OCI-LY3 (cell line): ENCODE data around the gene ERP29.

Source experiments
- H2AFZ ChIP-seq: fragments of 200-600, 300-600 bp; shearing (Covaris generic); 2 replicates; pipeline ENCODE4 v1.6.0; 2014; ENCODE audit warnings: antibody characterized with exemption, low read depth, low read length
- H3K27ac ChIP-seq: fragments of 200-600, 300-600 bp; sonication (generic); 2 replicates; pipeline ENCODE4 v1.5.1; 2014; ENCODE audit warnings: mild to moderate bottlenecking, low read length, moderate library complexity, mixed read lengths
- H3K27me3 ChIP-seq: fragments of 200-600, 300-600 bp; sonication (generic); 2 replicates; pipeline ENCODE4 v1.6.1; 2014; ENCODE audit warnings: low read depth, low read length, mixed read lengths
- H3K36me3 ChIP-seq: fragments of 200-600, 300-600 bp; sonication (generic); replicated peaks from 2 replicates; pipeline ENCODE3; 2014; ENCODE audit warnings: low read depth, low read length, mixed read lengths
- H3K4me1 ChIP-seq: fragments of 300-600, 200-600 bp; sonication (generic); 2 replicates; pipeline ENCODE4 v1.6.1; 2014; ENCODE audit warnings: low read length, mixed read lengths
- H3K4me2 ChIP-seq: fragments of 200-600, 300-600 bp; sonication (generic); 2 replicates; pipeline ENCODE4 v1.6.1; 2014; ENCODE audit warnings: low read length, mixed read lengths
- H3K4me3 ChIP-seq: fragments of 300-600, 200-600 bp; sonication (generic); 2 replicates; pipeline ENCODE4 v1.5.1; 2014; ENCODE audit warnings: antibody characterized with exemption, mild to moderate bottlenecking, low read length, moderate library complexity
- H3K79me2 ChIP-seq: fragments of 300-600, 200-600 bp; shearing (Covaris generic); 2 replicates; pipeline ENCODE4 v1.6.1; 2014; ENCODE audit warnings: mild to moderate bottlenecking, low read length, mixed read lengths
- H3K9ac ChIP-seq: fragments of 300-600, 200-600 bp; shearing (Covaris generic); 2 replicates; pipeline ENCODE4 v1.6.0; 2014; ENCODE audit warnings: mild to moderate bottlenecking, low read length, moderate library complexity
- H3K9me3 ChIP-seq: fragments of 200-600, 300-600 bp; shearing (Covaris generic); 2 replicates; pipeline ENCODE4 v1.6.1; 2014; ENCODE audit warnings: low read length, mixed read lengths; ENCODE audit not compliant: insufficient read depth
- H4K20me1 ChIP-seq: fragments of 200-600, 300-600 bp; sonication (generic); 2 replicates; pipeline ENCODE4 v1.6.1; 2016; ENCODE audit warnings: low read length, mixed read lengths; ENCODE audit not compliant: insufficient read depth
- CTCF ChIP-seq: fragments of 200-600, 300-600 bp; sonication (generic); IDR thresholded peaks from 2 replicates; pipeline ENCODE4 v1.5.1; 2014; ENCODE audit warnings: antibody characterized with exemption, low read length, low read depth
- EZH2phosphoT487 ChIP-seq: fragments of 200-600 bp; shearing (Covaris generic); IDR thresholded peaks from 2 replicates; pipeline ENCODE4 v1.6.1; 2018; ENCODE audit warnings: antibody characterized with exemption, mixed run types, low read depth

Gene ERP29

GRCh38 chr12:111981987-111982386 is 31.2 kb upstream of the ERP29 start:
- TF ChIP-seq EZH2phosphoT487 (no peak), CTCF (no peak)
- H3K4me3 ChIP-seq, result no peak overlapping the region
- no peak overlapping the region for H2AFZ ChIP-seq
- H3K79me2 ChIP-seq, result no peaks in the 10 kb centered on the region
- no peaks in the 10 kb centered on the region for H3K36me3 ChIP-seq
- H3K9me3 ChIP-seq, result no peaks in the 10 kb centered on the region
- no peaks in the 10 kb centered on the region for H4K20me1 ChIP-seq
- H3K27me3 ChIP-seq, result no peaks in the 10 kb centered on the region
- no peak overlapping the region for H3K9ac ChIP-seq
- no peaks in the 10 kb centered on the region for H3K4me1 ChIP-seq
- no peak overlapping the region for H3K4me2 ChIP-seq
- H3K27ac ChIP-seq, result no peak overlapping the region

- Histone ChIP-seq H3K9me3 (no peaks in the 10 kb centered on the region), H2AFZ (no peak overlapping the region)
- TF ChIP-seq CTCF (no peak), EZH2phosphoT487 (no peak)
These were observed 28.4 kb upstream of the ERP29 start for GRCh38 chr12:111984820-111985219.

GRCh38 chr12:111991535-111991934 is 21.7 kb upstream of the ERP29 start:
- peaks cover 2% of the 10 kb centered on the region for H3K36me3 ChIP-seq
- H3K79me2 ChIP-seq, result no peaks in the 10 kb centered on the region
- H3K27ac ChIP-seq, result no peak overlapping the region
- H3K27me3 ChIP-seq, result peaks cover 16% of the 10 kb centered on the region
- H3K4me3 ChIP-seq, result no peak overlapping the region
- no peaks in the 10 kb centered on the region for H3K9me3 ChIP-seq
- peak overlapping the region; percentile 61 for H3K4me2 ChIP-seq
- peaks cover 13% of the 10 kb centered on the region for H4K20me1 ChIP-seq
- TF ChIP-seq EZH2phosphoT487 (no peak), CTCF (no peak)
- no peak overlapping the region for H2AFZ ChIP-seq
- H3K4me1 ChIP-seq, result peaks cover 38% of the 10 kb centered on the region
- H3K9ac ChIP-seq, result no peak overlapping the region

More at GRCh38 chr12:111984820-111985219, 28.4 kb upstream of the ERP29 start:
- no peak overlapping the region for H3K4me2 ChIP-seq
- no peaks in the 10 kb centered on the region for H4K20me1 ChIP-seq
- H3K9ac ChIP-seq, result no peak overlapping the region
- H3K36me3 ChIP-seq, result no peaks in the 10 kb centered on the region
- no peak overlapping the region for H3K4me3 ChIP-seq
- no peak overlapping the region for H3K27ac ChIP-seq
- H3K27me3 ChIP-seq, result no peaks in the 10 kb centered on the region
- no peaks in the 10 kb centered on the region for H3K79me2 ChIP-seq
- no peaks in the 10 kb centered on the region for H3K4me1 ChIP-seq

- Histone ChIP-seq H2AFZ (no peak overlapping the region), H3K4me3 (peak overlapping the region; percentile 40), H3K9me3 (no peaks in the 10 kb centered on the region), H3K27ac (no peak overlapping the region), H3K79me2 (no peaks in the 10 kb centered on the region), H3K4me2 (peak overlapping the region; percentile 61), H4K20me1 (peaks cover 13% of the 10 kb centered on the region), H3K27me3 (peaks cover 16% of the 10 kb centered on the region), H3K9ac (no peak overlapping the region), H3K4me1 (peaks cover 38% of the 10 kb centered on the region), H3K36me3 (peaks cover 2% of the 10 kb centered on the region)
- no peak for TF ChIP-seq CTCF
- TF ChIP-seq EZH2phosphoT487, result no peak
These were observed 21.3 kb upstream of the ERP29 start for GRCh38 chr12:111991946-111992345.
